Measurements from ENCODE around the gene NFU1.

- TF ChIP-seq CTCF (conservative IDR thresholded peaks at IDR 0.05 in 1 of 2, IDR thresholded peaks at IDR 0.05 in 1 of 2; ENCODE audit: extremely low read depth in 1 of 2, insufficient read depth in 1 of 2, low read depth in 1 of 2, low read length in 2 of 2) (no peak), EZH2 (IDR thresholded peaks at IDR 0.05; ENCODE audit: borderline replicate concordance, low read length) (no peak)
Measured at GRCh38 chr2:69356471-69356870, 80.8 kb downstream of the NFU1 start.
